ENCODE measurements around the gene KCNT1.

KCNT1 gene

DNA sequence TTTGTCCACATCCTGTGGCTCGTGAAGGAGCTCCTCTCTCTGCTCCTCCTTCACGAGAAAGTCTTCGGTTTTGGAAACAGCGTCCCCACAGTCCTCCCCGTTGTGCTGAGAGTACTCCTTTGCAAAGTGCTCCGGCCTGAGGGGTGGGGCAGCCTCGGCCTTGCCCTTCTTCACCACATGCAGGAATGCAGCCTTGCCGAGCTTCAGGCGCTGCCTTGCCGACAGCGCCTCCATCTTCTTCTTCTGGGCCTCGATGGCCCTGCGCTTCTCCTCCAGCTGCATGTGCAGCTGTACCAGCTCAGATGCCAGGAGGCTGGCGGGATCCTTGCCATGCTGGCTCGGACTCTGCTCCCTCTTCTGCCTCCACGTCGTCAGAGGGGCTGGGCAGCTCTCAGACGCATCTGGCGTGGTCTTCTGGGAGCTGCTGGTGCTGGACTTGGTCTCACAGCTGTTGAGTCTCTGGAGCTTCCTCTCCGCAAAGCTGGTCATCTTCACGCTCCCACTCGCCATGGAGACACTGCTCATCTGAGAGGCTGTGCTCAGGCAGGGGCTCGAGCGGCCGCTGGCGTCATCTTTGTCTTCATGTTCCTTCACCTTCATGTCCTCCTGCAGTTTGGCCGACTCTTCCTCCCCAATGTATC, 119.9 kb downstream of the KCNT1 start:
- H2AFZ ChIP-seq (ENCODE audit: low read length, unreplicated experiment) = no peak overlapping the region
- H3K4me3 ChIP-seq (ENCODE audit: low read depth, low read length) = no peak overlapping the region
- no peaks in the 10 kb centered on the region for H3K27me3 ChIP-seq (ENCODE audit: insufficient read depth, low read length)
- peaks cover 23% of the 10 kb centered on the region for H3K36me3 ChIP-seq (ENCODE audit: insufficient read depth, low read length)
- peaks cover 8% of the 10 kb centered on the region for H3K79me2 ChIP-seq (ENCODE audit: control insufficient read depth, insufficient read depth, low read length, unreplicated experiment)
- no peak overlapping the region for H3K27ac ChIP-seq (ENCODE audit: low read depth, low read length)
- no peaks in the 10 kb centered on the region for H3K4me1 ChIP-seq (ENCODE audit: control insufficient read depth, insufficient read depth, low read length, unreplicated experiment)

DNA sequence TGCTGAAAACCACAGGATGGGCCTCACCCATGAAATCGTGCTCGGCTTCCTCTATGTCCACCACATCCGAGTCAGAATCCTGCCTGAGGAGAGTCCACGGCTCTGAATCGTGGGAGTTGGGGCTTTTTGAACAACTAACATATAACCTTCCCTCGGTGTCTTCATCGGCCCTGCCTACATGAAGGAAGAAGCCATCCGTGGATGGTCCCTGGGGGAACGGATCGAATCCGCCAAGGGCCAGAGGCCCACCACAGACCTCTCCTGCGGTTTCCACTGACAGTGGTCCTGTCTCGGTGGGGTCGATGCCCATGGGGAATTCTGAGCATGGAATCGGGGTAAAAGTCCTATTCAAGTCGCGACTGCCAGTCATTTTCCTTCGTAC, 120.4 kb downstream of the KCNT1 start:
- Histone ChIP-seq H3K79me2 (ENCODE audit: control insufficient read depth, insufficient read depth, low read length, unreplicated experiment) (peaks cover 8% of the 10 kb centered on the region), H3K4me1 (ENCODE audit: control insufficient read depth, insufficient read depth, low read length, unreplicated experiment) (no peaks in the 10 kb centered on the region), H3K4me3 (ENCODE audit: low read depth, low read length) (no peak overlapping the region), H3K27ac (ENCODE audit: low read depth, low read length) (no peak overlapping the region), H3K36me3 (ENCODE audit: insufficient read depth, low read length) (peaks cover 23% of the 10 kb centered on the region), H2AFZ (ENCODE audit: low read length, unreplicated experiment) (no peak overlapping the region), H3K27me3 (ENCODE audit: insufficient read depth, low read length) (no peaks in the 10 kb centered on the region)

DNA sequence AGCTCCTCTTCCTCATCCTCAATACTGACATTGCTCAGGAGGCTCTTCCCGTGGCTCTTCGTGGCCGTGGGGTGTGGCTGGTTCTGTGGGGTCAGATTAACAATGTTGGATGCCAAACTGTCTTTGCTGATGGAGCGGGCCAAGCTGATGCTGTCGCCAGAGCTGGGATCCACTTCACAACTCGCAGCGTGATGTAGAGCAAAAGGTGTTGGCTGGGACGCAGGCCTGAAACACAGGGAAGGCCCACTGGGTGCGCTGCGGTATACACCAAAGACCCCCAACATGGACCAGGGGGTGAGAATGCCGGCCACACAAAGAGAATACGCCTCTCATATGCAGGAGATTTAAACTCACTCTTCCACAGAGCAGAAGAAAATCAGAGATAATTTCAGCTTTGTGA, 121.1 kb downstream of the KCNT1 start:
- H3K79me2 ChIP-seq (ENCODE audit: control insufficient read depth, insufficient read depth, low read length, unreplicated experiment) = peaks cover 8% of the 10 kb centered on the region
- peaks cover 23% of the 10 kb centered on the region for H3K36me3 ChIP-seq (ENCODE audit: insufficient read depth, low read length)
- H2AFZ ChIP-seq (ENCODE audit: low read length, unreplicated experiment) = no peak overlapping the region
- no peak overlapping the region for H3K4me3 ChIP-seq (ENCODE audit: low read depth, low read length)
- no peak overlapping the region for H3K27ac ChIP-seq (ENCODE audit: low read depth, low read length)
- no peaks in the 10 kb centered on the region for H3K4me1 ChIP-seq (ENCODE audit: control insufficient read depth, insufficient read depth, low read length, unreplicated experiment)
- H3K27me3 ChIP-seq (ENCODE audit: insufficient read depth, low read length) = no peaks in the 10 kb centered on the region

DNA sequence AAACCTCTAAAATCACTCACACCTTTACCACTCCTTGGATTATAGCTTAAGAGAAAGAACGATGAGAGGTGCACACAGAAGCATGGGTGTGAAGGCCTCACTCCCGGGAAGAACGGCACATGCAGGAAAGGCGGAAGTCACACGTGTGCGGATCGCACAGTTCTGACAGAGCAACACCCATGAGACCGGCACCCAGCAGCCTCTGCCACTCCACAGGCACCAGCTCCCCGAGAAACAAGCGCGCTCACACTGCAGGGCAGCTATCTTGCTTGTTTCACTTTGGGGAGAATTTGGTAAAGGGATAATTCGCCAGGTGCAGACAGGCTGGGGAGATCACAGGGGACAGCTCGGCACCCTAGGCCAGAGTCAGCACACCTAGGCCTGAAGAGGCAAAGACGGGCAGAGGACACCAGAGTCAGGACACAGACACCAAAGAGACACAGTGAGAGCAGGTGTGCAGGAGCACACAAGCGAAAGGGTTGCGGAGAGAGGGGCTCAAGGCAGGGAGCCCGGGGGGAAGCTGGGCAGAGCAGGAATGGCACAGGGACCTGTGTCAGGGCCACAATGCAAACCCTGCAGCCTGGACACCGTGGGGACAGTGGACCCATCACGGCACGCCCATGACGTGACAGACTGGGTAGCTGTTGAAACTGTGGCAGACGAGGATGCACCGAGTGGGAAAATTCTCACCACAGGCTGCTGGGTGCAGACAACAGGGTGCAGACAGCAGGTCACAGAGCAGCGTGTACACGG, 123.6 kb downstream of the KCNT1 start:
- H3K4me3 ChIP-seq (ENCODE audit: low read depth, low read length) = no peak overlapping the region
- no peak overlapping the region for H3K27ac ChIP-seq (ENCODE audit: low read depth, low read length)
- peaks cover 17% of the 10 kb centered on the region for H3K79me2 ChIP-seq (ENCODE audit: control insufficient read depth, insufficient read depth, low read length, unreplicated experiment)
- H3K36me3 ChIP-seq (ENCODE audit: insufficient read depth, low read length) = peaks cover 24% of the 10 kb centered on the region
- no peaks in the 10 kb centered on the region for H3K4me1 ChIP-seq (ENCODE audit: control insufficient read depth, insufficient read depth, low read length, unreplicated experiment)
- no peaks in the 10 kb centered on the region for H3K27me3 ChIP-seq (ENCODE audit: insufficient read depth, low read length)
- H2AFZ ChIP-seq (ENCODE audit: low read length, unreplicated experiment) = no peak overlapping the region

DNA sequence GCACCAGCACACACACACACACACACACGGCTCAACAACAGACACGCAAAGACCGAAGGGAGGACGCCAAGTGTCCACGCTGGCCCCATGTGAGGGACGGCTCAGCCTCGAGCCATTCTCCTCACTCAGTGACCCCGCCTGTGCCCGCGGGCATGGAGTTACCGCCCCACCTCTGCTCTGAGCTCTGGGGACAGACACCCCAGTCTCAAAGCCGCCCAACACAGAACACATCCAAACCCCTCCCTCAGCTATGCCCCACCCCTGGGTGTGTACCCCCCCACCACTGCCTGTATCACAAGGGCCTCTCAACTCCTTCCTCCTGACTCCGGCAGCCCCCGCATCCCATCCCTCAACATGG, 124.2 kb downstream of the KCNT1 start:
- H3K36me3 ChIP-seq (ENCODE audit: insufficient read depth, low read length) = peaks cover 24% of the 10 kb centered on the region
- no peak overlapping the region for H2AFZ ChIP-seq (ENCODE audit: low read length, unreplicated experiment)
- peaks cover 17% of the 10 kb centered on the region for H3K79me2 ChIP-seq (ENCODE audit: control insufficient read depth, insufficient read depth, low read length, unreplicated experiment)
- H3K27ac ChIP-seq (ENCODE audit: low read depth, low read length) = no peak overlapping the region
- H3K4me3 ChIP-seq (ENCODE audit: low read depth, low read length) = no peak overlapping the region
- no peaks in the 10 kb centered on the region for H3K27me3 ChIP-seq (ENCODE audit: insufficient read depth, low read length)
- no peaks in the 10 kb centered on the region for H3K4me1 ChIP-seq (ENCODE audit: control insufficient read depth, insufficient read depth, low read length, unreplicated experiment)

DNA sequence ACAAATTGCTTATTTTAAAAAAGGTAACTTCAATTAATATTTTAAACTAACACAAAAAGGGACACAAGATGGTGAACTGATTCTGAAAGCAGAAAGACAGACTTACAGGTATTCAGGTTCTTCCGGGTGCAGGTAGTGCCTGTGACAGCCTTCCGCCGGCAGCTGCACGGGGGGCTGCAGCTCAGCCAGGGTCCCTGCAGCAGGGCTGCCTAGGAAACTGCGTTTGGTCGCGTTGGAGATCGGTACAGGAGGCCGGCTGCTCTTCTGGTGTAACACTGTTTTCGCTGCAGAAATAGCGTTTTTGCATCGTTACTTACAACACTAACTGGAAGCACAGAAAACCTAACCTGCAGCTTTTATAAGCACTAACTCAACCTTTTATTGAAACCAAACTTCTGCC, 125.3 kb downstream of the KCNT1 start:
- no peak overlapping the region for H3K27ac ChIP-seq (ENCODE audit: low read depth, low read length)
- H2AFZ ChIP-seq (ENCODE audit: low read length, unreplicated experiment) = no peak overlapping the region
- H3K36me3 ChIP-seq (ENCODE audit: insufficient read depth, low read length) = peaks cover 22% of the 10 kb centered on the region
- no peaks in the 10 kb centered on the region for H3K4me1 ChIP-seq (ENCODE audit: control insufficient read depth, insufficient read depth, low read length, unreplicated experiment)
- peaks cover 17% of the 10 kb centered on the region for H3K79me2 ChIP-seq (ENCODE audit: control insufficient read depth, insufficient read depth, low read length, unreplicated experiment)
- no peak overlapping the region for H3K4me3 ChIP-seq (ENCODE audit: low read depth, low read length)
- H3K27me3 ChIP-seq (ENCODE audit: insufficient read depth, low read length) = no peaks in the 10 kb centered on the region

DNA sequence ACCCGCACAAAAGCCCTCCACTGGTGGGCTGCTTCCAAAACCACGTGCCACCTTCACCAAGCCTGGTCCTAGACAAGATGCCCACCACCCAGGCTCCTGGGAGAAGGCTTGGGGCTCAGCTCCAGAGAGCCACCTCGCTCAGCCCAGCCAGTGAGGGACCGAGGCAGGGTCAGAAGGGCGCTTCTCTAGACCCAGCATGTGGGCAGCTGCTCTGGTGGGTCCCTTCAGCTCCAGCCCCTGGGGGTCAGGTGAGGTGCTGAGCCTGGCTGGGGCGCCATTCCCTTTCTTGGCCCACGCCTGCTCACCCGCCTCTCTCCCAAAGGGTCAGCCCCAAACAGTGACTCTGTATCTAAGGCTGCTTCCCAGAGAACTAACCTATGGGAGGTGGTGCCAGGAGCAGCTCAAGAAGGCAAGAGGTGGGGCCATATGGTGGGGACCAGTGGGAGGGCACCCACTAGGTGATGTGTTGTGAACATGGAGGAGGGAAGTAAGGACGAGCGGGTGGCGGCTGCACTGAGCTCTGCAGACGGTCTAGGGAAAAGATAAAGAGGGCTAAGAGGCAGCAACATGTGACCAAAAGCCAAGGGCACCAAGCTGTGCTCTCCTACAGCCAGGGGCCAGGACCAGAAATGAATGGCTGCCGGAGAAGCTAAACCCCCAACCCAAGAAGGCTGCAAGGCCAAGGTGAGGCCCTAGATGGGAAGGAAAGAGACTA, 126.0 kb downstream of the KCNT1 start:
- Histone ChIP-seq H3K27ac (ENCODE audit: low read depth, low read length) (no peak overlapping the region), H3K79me2 (ENCODE audit: control insufficient read depth, insufficient read depth, low read length, unreplicated experiment) (peaks cover 17% of the 10 kb centered on the region), H3K36me3 (ENCODE audit: insufficient read depth, low read length) (peaks cover 14% of the 10 kb centered on the region), H3K4me1 (ENCODE audit: control insufficient read depth, insufficient read depth, low read length, unreplicated experiment) (no peaks in the 10 kb centered on the region), H3K27me3 (ENCODE audit: insufficient read depth, low read length) (no peaks in the 10 kb centered on the region), H3K4me3 (ENCODE audit: low read depth, low read length) (no peak overlapping the region), H2AFZ (ENCODE audit: low read length, unreplicated experiment) (no peak overlapping the region)

DNA sequence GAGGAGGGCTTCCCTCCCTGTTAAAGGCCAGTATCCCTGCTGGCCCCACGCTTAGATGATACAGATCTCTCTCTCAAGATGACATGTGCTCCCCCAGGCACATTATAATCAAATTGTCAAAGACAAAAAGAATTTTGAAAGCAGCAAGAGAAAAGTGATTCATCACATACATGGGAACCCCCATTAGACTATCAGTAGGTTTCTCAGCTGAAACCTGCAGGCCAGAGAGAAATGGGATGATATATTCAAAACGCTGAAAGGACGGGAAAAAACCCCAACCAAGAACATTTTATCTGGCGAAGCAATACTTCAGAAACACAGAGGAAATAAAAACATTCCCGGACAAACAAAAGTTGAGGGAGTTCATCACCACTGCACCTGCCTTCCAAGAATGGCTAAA, 126.7 kb downstream of the KCNT1 start:
- no peaks in the 10 kb centered on the region for H3K27me3 ChIP-seq (ENCODE audit: insufficient read depth, low read length)
- no peaks in the 10 kb centered on the region for H3K4me1 ChIP-seq (ENCODE audit: control insufficient read depth, insufficient read depth, low read length, unreplicated experiment)
- peaks cover 8% of the 10 kb centered on the region for H3K36me3 ChIP-seq (ENCODE audit: insufficient read depth, low read length)
- peaks cover 17% of the 10 kb centered on the region for H3K79me2 ChIP-seq (ENCODE audit: control insufficient read depth, insufficient read depth, low read length, unreplicated experiment)
- H3K4me3 ChIP-seq (ENCODE audit: low read depth, low read length) = no peak overlapping the region
- H3K27ac ChIP-seq (ENCODE audit: low read depth, low read length) = no peak overlapping the region
- H2AFZ ChIP-seq (ENCODE audit: low read length, unreplicated experiment) = no peak overlapping the region

DNA sequence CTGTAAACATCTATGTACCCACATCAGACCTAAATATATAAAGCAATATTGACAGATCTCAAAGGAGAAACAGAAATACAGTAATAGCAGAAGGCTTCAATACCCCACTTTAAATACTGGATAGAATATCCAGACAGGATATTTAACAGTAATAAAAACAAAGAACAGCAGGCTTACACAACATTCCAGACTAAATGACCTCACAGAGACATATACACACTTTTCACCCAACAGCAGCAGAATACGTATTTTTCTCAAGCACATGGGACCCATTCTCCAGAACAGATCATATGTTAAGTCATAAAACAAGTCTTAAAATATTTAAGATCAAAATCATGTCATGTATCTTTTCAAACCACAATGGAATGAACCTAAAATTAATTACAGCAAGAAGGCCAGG, 128.5 kb downstream of the KCNT1 start:
- H2AFZ ChIP-seq (ENCODE audit: low read length, unreplicated experiment) = no peak overlapping the region
- H3K36me3 ChIP-seq (ENCODE audit: insufficient read depth, low read length) = peaks cover 6% of the 10 kb centered on the region; the same call in 1 of the 2 replicates
- peaks cover 11% of the 10 kb centered on the region for H3K79me2 ChIP-seq (ENCODE audit: control insufficient read depth, insufficient read depth, low read length, unreplicated experiment)
- no peak overlapping the region for H3K27ac ChIP-seq (ENCODE audit: low read depth, low read length)
- H3K4me1 ChIP-seq (ENCODE audit: control insufficient read depth, insufficient read depth, low read length, unreplicated experiment) = no peaks in the 10 kb centered on the region
- H3K4me3 ChIP-seq (ENCODE audit: low read depth, low read length) = no peak overlapping the region
- H3K27me3 ChIP-seq (ENCODE audit: insufficient read depth, low read length) = no peaks in the 10 kb centered on the region

DNA sequence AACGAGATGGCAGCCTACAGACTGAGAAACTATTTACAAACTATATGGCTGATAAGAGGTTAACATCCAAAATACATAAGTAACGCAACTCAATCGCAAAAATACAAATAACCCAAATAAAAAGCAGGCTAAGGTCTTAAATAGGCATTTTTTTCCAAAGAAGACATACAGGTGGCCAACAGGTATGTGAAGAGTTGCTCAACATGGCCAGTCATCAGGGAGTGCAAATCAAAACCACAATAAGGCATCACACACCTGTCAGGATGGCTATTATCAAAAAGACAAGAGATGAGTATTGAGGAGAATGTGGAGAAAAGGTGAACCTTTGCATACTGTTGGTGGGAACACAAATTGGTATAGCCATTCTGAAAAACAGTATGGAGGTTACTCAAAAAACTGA, 131.9 kb downstream of the KCNT1 start:
- no peak overlapping the region for H3K4me3 ChIP-seq (ENCODE audit: low read depth, low read length)
- no peak overlapping the region for H2AFZ ChIP-seq (ENCODE audit: low read length, unreplicated experiment)
- H3K79me2 ChIP-seq (ENCODE audit: control insufficient read depth, insufficient read depth, low read length, unreplicated experiment) = peaks cover 8% of the 10 kb centered on the region
- no peak overlapping the region for H3K27ac ChIP-seq (ENCODE audit: low read depth, low read length)
- H3K36me3 ChIP-seq (ENCODE audit: insufficient read depth, low read length) = peaks cover 3% of the 10 kb centered on the region; the same call in 1 of the 2 replicates
- H3K27me3 ChIP-seq (ENCODE audit: insufficient read depth, low read length) = no peaks in the 10 kb centered on the region
- no peaks in the 10 kb centered on the region for H3K4me1 ChIP-seq (ENCODE audit: control insufficient read depth, insufficient read depth, low read length, unreplicated experiment)

DNA sequence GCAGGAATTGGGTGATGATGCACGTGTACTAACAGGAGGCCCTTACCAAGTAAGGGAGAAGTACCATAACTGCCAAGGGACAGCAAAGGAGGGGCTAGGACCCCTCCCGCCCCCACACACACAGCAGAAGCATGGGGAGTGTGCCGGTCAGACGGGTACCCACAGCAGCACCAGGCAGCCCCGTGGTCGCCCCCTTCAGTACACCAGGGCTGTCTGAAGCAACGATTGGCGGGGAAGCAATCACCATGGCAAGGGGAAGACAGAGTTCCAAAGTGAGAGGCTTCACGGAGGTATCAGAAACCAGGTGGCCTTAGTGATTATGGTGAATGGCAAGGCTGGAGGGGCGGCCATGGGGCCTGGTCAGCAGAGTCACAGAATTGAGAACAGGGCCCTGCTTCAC, 133.1 kb downstream of the KCNT1 start:
- H3K27ac ChIP-seq (ENCODE audit: low read depth, low read length) = no peak overlapping the region
- no peak overlapping the region for H2AFZ ChIP-seq (ENCODE audit: low read length, unreplicated experiment)
- H3K4me1 ChIP-seq (ENCODE audit: control insufficient read depth, insufficient read depth, low read length, unreplicated experiment) = no peaks in the 10 kb centered on the region
- no peak overlapping the region for H3K4me3 ChIP-seq (ENCODE audit: low read depth, low read length)
- peaks cover 4% of the 10 kb centered on the region; the same call in 1 of the 2 replicates for H3K36me3 ChIP-seq (ENCODE audit: insufficient read depth, low read length)
- H3K27me3 ChIP-seq (ENCODE audit: insufficient read depth, low read length) = no peaks in the 10 kb centered on the region
- peaks cover 9% of the 10 kb centered on the region for H3K79me2 ChIP-seq (ENCODE audit: control insufficient read depth, insufficient read depth, low read length, unreplicated experiment)

All from ACC112 (cell line).